Measurements from ENCODE around the gene DZIP3.
A peak's percentile ranks its signal among the peaks of the same experiment; 100 is the strongest.

Gene DZIP3, protein sequence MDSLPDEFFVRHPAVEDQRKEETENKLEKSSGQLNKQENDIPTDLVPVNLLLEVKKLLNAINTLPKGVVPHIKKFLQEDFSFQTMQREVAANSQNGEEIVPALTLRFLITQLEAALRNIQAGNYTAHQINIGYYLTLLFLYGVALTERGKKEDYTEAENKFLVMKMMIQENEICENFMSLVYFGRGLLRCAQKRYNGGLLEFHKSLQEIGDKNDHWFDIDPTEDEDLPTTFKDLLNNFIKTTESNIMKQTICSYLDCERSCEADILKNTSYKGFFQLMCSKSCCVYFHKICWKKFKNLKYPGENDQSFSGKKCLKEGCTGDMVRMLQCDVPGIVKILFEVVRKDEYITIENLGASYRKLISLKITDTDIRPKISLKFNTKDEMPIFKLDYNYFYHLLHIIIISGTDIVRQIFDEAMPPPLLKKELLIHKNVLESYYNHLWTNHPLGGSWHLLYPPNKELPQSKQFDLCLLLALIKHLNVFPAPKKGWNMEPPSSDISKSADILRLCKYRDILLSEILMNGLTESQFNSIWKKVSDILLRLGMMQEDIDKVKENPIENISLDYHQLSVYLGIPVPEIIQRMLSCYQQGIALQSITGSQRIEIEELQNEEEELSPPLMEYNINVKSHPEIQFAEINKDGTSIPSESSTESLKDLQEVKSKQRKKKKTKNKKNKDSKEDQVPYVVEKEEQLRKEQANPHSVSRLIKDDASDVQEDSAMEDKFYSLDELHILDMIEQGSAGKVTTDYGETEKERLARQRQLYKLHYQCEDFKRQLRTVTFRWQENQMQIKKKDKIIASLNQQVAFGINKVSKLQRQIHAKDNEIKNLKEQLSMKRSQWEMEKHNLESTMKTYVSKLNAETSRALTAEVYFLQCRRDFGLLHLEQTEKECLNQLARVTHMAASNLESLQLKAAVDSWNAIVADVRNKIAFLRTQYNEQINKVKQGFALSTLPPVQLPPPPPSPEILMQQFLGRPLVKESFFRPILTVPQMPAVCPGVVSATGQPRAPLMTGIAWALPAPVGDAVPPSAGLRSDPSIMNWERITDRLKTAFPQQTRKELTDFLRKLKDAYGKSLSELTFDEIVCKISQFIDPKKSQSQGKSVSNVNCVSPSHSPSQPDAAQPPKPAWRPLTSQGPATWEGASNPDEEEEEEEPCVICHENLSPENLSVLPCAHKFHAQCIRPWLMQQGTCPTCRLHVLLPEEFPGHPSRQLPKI

DNA sequence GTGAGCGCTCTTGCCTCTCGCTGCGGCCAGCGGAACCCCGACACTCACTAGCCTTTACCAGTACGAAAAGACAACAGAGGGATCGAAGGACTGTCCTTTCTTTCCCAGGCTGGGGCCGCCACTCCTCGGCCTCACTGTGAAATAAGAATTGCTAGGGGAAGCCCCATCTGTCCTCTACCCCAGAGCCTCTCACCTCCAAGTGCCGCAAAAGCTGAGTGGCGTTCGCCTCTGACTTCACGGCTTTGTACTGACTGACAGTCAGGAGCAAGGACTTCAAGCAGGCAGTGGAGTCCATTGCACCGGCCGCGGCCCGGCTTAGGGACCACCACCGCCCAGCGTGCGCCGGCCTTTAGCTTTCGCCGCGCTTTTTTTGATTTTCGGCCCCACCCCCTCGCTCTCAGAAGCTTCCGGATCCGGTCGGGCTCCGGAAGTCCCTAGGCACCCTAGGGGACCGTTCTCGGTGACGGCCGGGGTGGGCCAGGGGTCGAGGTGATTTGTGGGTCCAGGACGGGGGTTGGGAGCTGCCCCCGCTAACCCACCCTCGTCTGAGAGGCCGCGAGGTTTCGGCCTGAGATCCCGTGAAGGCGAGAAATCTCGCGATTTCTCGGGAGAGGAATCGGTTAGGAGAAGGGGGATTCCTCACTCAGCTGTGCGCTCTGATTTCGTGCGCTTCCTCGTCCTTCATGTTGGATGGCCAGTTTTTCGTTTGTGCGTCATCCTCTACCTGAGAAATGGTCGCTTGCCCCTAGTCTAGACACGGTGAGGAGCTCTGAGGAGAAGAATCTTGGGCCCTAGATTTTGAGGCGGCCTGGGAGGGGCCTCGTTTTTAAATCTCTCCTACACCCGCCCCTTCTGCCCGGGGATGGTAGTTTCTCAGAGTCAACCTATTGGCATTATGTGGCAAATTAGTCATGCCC is at the start of gene DZIP3, which contains the start of gene CIP2A:
Gene DZIP3 (plus strand): TSS at position 642 of the 917 bp plus-strand sequence. CDS start 15,685 bp downstream, outside the sequence.
Gene CIP2A (minus strand): TSS at position 358 of the 917 bp plus-strand sequence. CDS start 63 bp downstream, at position 295.
- DNase-seq (ENCODE audit: extremely low spot score) = peak; percentile 93
- ChIA-PET POLR2A (interaction anchor here (0.7 to 2.8 kb wide), 11 partner anchors 9 to 103 kb away, joined by 3 to 29 read pairs (median 4); no protein-coding TSS in a partner anchor), CTCF (interaction anchor here (0.6 kb wide), 1 partner anchor 100 kb away, joined by 3 read pairs; no protein-coding TSS in a partner anchor)
- peak; percentile 62 for TF ChIP-seq FOXM1 (IDR thresholded peaks at IDR 0.05; ENCODE audit: borderline replicate concordance)
- no peak for TF ChIP-seq HDGF (IDR thresholded peaks at IDR 0.05; ENCODE audit: borderline replicate concordance)
- no peak for TF ChIP-seq TARDBP (IDR thresholded peaks at IDR 0.05)
- peak; percentile 52; the same call in 1 of the 2 replicates for TF ChIP-seq NFRKB (IDR thresholded peaks at IDR 0.05)
- TF ChIP-seq ZNF384 (IDR thresholded peaks at IDR 0.05) = peak; percentile 86
- TF ChIP-seq FOXK2 (IDR thresholded peaks at IDR 0.05) = no peak
- TF ChIP-seq SP1 (IDR thresholded peaks at IDR 0.05) = no peak; the same call in 1 of the 2 replicates
- no peak for TF ChIP-seq SUZ12 (IDR thresholded peaks at IDR 0.05)
- no peak for TF ChIP-seq CTBP1 (IDR thresholded peaks at IDR 0.05; ENCODE audit: borderline replicate concordance)
- TF ChIP-seq, protein P1, sequence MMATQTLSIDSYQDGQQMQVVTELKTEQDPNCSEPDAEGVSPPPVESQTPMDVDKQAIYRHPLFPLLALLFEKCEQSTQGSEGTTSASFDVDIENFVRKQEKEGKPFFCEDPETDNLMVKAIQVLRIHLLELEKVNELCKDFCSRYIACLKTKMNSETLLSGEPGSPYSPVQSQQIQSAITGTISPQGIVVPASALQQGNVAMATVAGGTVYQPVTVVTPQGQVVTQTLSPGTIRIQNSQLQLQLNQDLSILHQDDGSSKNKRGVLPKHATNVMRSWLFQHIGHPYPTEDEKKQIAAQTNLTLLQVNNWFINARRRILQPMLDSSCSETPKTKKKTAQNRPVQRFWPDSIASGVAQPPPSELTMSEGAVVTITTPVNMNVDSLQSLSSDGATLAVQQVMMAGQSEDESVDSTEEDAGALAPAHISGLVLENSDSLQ (IDR thresholded peaks at IDR 0.05) = peak; percentile 97
- peak; percentile 93 for TF ChIP-seq L3MBTL2 (conservative IDR thresholded peaks at IDR 0.05)
- peak; percentile 57; the same call in 1 of the 2 replicates for TF ChIP-seq ELF4 (IDR thresholded peaks at IDR 0.05)
- TF ChIP-seq BHLHE40 (IDR thresholded peaks at IDR 0.05; ENCODE audit: borderline replicate concordance) = no peak
- no peak for TF ChIP-seq ARNT (IDR thresholded peaks at IDR 0.05)
- no peak for TF ChIP-seq FOXA1 (IDR thresholded peaks at IDR 0.05)
- TF ChIP-seq LEF1 (IDR thresholded peaks at IDR 0.05; ENCODE audit: borderline replicate concordance) = no peak

DNA sequence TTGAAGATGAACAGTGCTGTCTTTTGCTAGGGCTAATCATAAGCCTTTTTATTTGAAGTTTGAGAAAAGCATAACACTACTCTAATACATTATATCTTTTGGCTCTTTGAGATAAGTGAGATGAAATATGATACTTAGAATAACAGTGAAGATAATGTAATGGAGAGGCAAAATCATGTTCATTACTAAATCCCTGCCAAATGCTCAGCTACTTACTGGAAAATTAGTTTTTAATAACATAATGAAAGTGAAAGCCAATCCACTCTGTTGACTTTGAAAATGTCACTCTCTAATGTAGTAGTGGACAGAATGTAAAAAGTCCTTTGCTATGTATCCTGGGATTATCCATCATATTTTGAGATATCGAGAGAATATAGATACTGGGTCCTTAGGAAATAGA is 43.3 kb upstream of the DZIP3 start:
- POLR2A ChIA-PET = no interaction called here
- no peak for DNase-seq (ENCODE audit: extremely low spot score)
- TF ChIP-seq FOXA1 (IDR thresholded peaks at IDR 0.05) (no peak), ZNF384 (IDR thresholded peaks at IDR 0.05) (no peak), BHLHE40 (IDR thresholded peaks at IDR 0.05; ENCODE audit: borderline replicate concordance) (no peak), LEF1 (IDR thresholded peaks at IDR 0.05; ENCODE audit: borderline replicate concordance) (no peak), CTBP1 (IDR thresholded peaks at IDR 0.05; ENCODE audit: borderline replicate concordance) (no peak), SUZ12 (IDR thresholded peaks at IDR 0.05) (no peak), FOXM1 (IDR thresholded peaks at IDR 0.05; ENCODE audit: borderline replicate concordance) (no peak), ARNT (IDR thresholded peaks at IDR 0.05) (no peak), ELF4 (IDR thresholded peaks at IDR 0.05) (no peak)
- TF ChIP-seq, protein P1 (IDR thresholded peaks at IDR 0.05) = no peak
- CTCF ChIA-PET = interaction anchor here (0.6 kb wide), 2 partner anchors 56 to 145 kb away, joined by 3 read pairs; no protein-coding TSS in a partner anchor

DNA sequence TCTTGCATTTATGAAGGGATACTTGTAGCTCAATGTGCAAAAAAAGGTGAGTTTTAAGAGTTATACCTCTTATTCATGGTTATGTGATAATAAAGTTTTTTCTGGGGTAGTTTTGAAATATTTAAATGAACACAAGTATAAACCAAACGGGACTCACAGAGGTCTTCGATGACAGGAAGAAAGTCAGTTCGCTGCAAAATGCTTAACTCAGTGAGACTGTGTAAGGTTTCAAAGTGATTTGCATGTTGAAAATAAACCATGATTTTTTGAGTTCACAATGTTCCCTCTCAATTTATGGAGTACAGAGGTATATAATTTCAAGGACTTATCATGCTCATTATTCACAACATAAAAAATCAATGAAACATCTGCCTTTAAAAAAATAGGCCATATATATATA is 42.8 kb upstream of the DZIP3 start:
- ChIA-PET POLR2A (no interaction called here), CTCF (interaction anchor here (0.6 kb wide), 2 partner anchors 57 to 145 kb away, joined by 3 read pairs; no protein-coding TSS in a partner anchor)
- TF ChIP-seq HDGF (IDR thresholded peaks at IDR 0.05; ENCODE audit: borderline replicate concordance) (no peak), ELF4 (IDR thresholded peaks at IDR 0.05) (no peak), L3MBTL2 (conservative IDR thresholded peaks at IDR 0.05) (no peak), FOXK2 (IDR thresholded peaks at IDR 0.05) (no peak), FOXM1 (IDR thresholded peaks at IDR 0.05; ENCODE audit: borderline replicate concordance) (no peak)
- DNase-seq (ENCODE audit: extremely low spot score) = no peak

DNA sequence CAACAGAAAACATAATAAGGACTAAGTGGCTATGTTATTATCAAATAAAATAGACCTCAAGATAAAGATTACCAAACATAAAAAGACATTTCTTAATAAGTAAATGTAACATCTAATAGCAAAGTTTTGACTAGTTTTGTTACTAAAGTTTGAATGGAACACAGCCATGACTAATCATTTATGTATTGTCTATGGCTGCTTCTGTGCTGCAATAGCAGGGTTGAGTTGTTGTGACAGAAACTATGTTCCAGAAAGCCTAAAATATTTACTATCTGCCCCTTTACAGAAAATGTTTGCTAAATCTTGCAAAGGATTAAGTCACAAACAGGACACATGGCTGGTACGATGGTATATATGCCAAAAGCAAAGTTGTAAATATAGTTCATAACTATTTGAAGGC is 41.2 kb upstream of the DZIP3 start:
- POLR2A ChIA-PET = no interaction called here
- CTCF ChIA-PET = no interaction called here

DNA sequence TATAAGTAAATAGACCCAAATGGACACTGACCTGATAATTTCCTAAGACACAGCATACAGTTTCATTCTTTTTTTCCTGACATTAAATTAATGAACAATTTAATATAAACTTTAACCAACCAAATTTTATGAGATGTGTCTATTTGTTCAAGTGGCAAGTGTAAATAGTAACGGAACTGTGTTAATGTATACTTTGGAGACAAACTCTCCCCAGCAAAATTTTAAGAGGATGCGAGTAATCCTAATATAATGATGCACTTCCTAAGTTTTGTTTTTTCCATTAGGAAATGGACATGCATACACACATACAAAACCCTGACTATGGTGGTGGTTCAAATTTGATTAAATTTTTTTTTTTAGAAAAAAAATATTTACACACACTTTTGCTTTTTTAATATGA is 40.6 kb upstream of the DZIP3 start:
- TF ChIP-seq NFRKB (IDR thresholded peaks at IDR 0.05) = no peak
- no peak for TF ChIP-seq L3MBTL2 (conservative IDR thresholded peaks at IDR 0.05)

More for the DNA sequence above, 41.2 kb upstream of the DZIP3 start:
- no peak for DNase-seq (ENCODE audit: extremely low spot score)
- TF ChIP-seq HDGF (IDR thresholded peaks at IDR 0.05; ENCODE audit: borderline replicate concordance) (no peak), ARNT (IDR thresholded peaks at IDR 0.05) (no peak), FOXA1 (IDR thresholded peaks at IDR 0.05) (no peak), NFRKB (IDR thresholded peaks at IDR 0.05) (no peak), ELF4 (IDR thresholded peaks at IDR 0.05) (no peak)

More for the DNA sequence above, 40.6 kb upstream of the DZIP3 start:
- ChIA-PET CTCF (no interaction called here), POLR2A (no interaction called here)
- DNase-seq (ENCODE audit: extremely low spot score) = no peak

Data from HEK293T (cell line).